ENCODE data around the gene SLITRK4.

DNA sequence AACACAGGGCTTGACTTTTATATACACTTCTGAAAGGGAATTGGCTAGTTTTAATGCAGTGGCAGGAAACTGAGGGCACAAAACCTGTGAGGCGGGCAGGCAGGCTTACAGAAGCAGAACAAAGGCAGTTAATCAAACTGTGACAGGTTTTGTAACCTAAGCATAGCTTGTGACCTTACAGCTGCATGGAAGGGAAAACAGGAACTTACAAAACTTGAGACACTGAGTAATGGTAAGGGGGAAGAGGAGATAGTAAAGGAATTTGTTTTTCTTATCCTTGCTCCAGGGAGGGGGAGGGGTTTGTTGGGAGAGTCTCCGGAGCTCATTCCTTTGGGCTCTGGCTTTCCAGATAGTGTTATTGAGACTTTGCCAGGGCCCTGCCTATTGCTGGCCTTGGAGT, 55.6 kb downstream of the SLITRK4 start:
- TF ChIP-seq POLR2A (IDR thresholded peaks at IDR 0.05; ENCODE audit: low read length) (no peak), GATA1 (IDR thresholded peaks at IDR 0.05; ENCODE audit: low read depth, low read length) (no peak)

Data from erythroblast (primary cell).